Endothelial cell of umbilical vein (primary cell): ENCODE results near the gene IGF2R. TPM values are rescaled to one million over a fixed set of nuclear protein-coding genes. Genes with fewer than 3 reads are reported as not detected.

ENCODE experiments used
- BruUV-seq: library from RNA; stranded (reverse); fragments of 400-500 nt; replicated peaks from 2 replicates; lab custom pipeline; 2021; lab: Mats Ljungman, UMichigan
- CTCF ChIA-PET: fragments of 300-600, 350-600 bp; sonication (Branson Sonifier 250); formaldehyde crosslinking; loops from one replicate; lab custom pipeline; 2021; ENCODE audit warnings: antibody characterized with exemption, inconsistent platforms; lab: Charles Lee
- POLR2A ChIA-PET: fragments of 300-600, 350-600 bp; sonication (Branson Sonifier 250); formaldehyde crosslinking; loops from one replicate; lab custom pipeline; 2021; ENCODE audit warnings: antibody characterized with exemption, inconsistent platforms; lab: Charles Lee
- DNase-seq: peaks from one replicate; pipeline ENCODE4 v3.0.0-alpha.2; 2011; ENCODE audit warnings: low read depth, low spot score
- FAIRE-seq: peaks from 2 replicates; lab custom pipeline; 2011; peaks lifted over from hg19 to GRCh38; lab: Jason Lieb, UNC
- H2AFZ ChIP-seq: 2 replicates; pipeline ENCODE4 v1.6.0; 2012; ENCODE audit warnings: low read depth, low read length, control low read depth, inconsistent platforms
- H3K27ac ChIP-seq: 2 replicates; pipeline ENCODE4 v1.5.1; 2011; ENCODE audit warnings: low read depth, mild to moderate bottlenecking, control low read depth, low read length, moderate library complexity; ENCODE audit not compliant: insufficient read depth
- H3K27me3 ChIP-seq, 2 experiments: 2 replicates each; pipeline versions ENCODE4 v1.6.0 to v1.6.1; 2011; ENCODE audit warnings: low read length in 2 of 2, mixed read lengths in 1 of 2; ENCODE audit not compliant: control insufficient read depth in 2 of 2, insufficient read depth in 2 of 2
- H3K36me3 ChIP-seq, 2 experiments: 2 replicates in 1 of 2; 3 replicates in 1 of 2; pipeline ENCODE4 v1.5.1; 2011; ENCODE audit warnings: low read length in 2 of 2, mild to moderate bottlenecking in 1 of 2, moderate library complexity in 1 of 2; ENCODE audit not compliant: control insufficient read depth in 2 of 2, insufficient read depth in 2 of 2; ENCODE audit errors: extremely low read depth in 1 of 2
- H3K4me1 ChIP-seq: 3 replicates; pipeline ENCODE4 v1.5.1; 2011; ENCODE audit warnings: mild to moderate bottlenecking, low read length; ENCODE audit not compliant: control insufficient read depth, insufficient read depth; ENCODE audit errors: extremely low read depth
- H3K4me2 ChIP-seq: 2 replicates; pipeline ENCODE4 v1.6.1; 2011; ENCODE audit warnings: low read length, control low read depth, mixed read lengths; ENCODE audit not compliant: insufficient read depth
- H3K4me3 ChIP-seq, 3 experiments: fragments of 200-600 bp in 1 of 3; sonication (generic), shearing (Covaris generic) in 1 of 3; replicated peaks in 1 of 3; 2 replicates each; pipeline ENCODE4 v1.5.1; 2011 to 2016; ENCODE audit warnings: control low read depth in 3 of 3, low read length in 3 of 3, mild to moderate bottlenecking in 2 of 3, inconsistent platforms in 1 of 3, low read depth in 1 of 3, moderate library complexity in 1 of 3; ENCODE audit not compliant: insufficient read depth in 1 of 3
- H3K79me2 ChIP-seq: 2 replicates; pipeline ENCODE4 v1.6.0; 2012; ENCODE audit warnings: low read length, inconsistent platforms; ENCODE audit not compliant: control insufficient read depth, insufficient read depth
- H3K9ac ChIP-seq: replicated peaks from 2 replicates; pipeline ENCODE3; 2011; ENCODE audit warnings: low read length, control low read depth; ENCODE audit not compliant: insufficient read depth; ENCODE audit errors: extremely low read depth
- H3K9me1 ChIP-seq: replicated peaks from 3 replicates; pipeline ENCODE4 v1.6.0; 2011; ENCODE audit warnings: mild to moderate bottlenecking, low read length; ENCODE audit not compliant: control insufficient read depth, insufficient read depth; ENCODE audit errors: extremely low read depth
- H3K9me3 ChIP-seq: replicated peaks from 2 replicates; pipeline ENCODE4 v1.5.1; 2012; ENCODE audit warnings: low read length, inconsistent platforms; ENCODE audit not compliant: control insufficient read depth, insufficient read depth
- H4K20me1 ChIP-seq: replicated peaks from 2 replicates; pipeline ENCODE3; 2011; ENCODE audit warnings: mild to moderate bottlenecking, low read length; ENCODE audit not compliant: control insufficient read depth, insufficient read depth; ENCODE audit errors: extremely low read depth
- CTCF ChIP-seq, 2 donors: IDR thresholded peaks; 1 replicate in 1 of 2; 2 replicates in 1 of 2; pipeline ENCODE4 v1.5.1; 2011; ENCODE audit warnings: low read length in 2 of 2, mild to moderate bottlenecking in 2 of 2, moderate library complexity in 2 of 2, control low read depth in 1 of 2, inconsistent platforms in 1 of 2, low read depth in 1 of 2; ENCODE audit not compliant: insufficient read depth in 1 of 2; ENCODE audit errors: extremely low read depth in 1 of 2
- EZH2 ChIP-seq: IDR thresholded peaks from 2 replicates; pipeline ENCODE4 v1.6.1; 2012; ENCODE audit warnings: borderline replicate concordance, low read depth, mild to moderate bottlenecking, moderate library complexity, low read length, inconsistent platforms; ENCODE audit not compliant: severe bottlenecking
- FOS ChIP-seq: IDR thresholded peaks from 2 replicates; pipeline ENCODE4 v1.6.1; 2011; ENCODE audit warnings: mild to moderate bottlenecking, low read length, moderate library complexity, borderline replicate concordance; ENCODE audit not compliant: insufficient read depth
- JUN ChIP-seq: IDR thresholded peaks from 2 replicates; pipeline ENCODE4 v1.6.1; 2011; ENCODE audit warnings: borderline replicate concordance, low read depth; ENCODE audit not compliant: insufficient read length, insufficient read depth
- MAX ChIP-seq: IDR thresholded peaks from 2 replicates; pipeline ENCODE4 v1.6.1; 2011; ENCODE audit not compliant: insufficient read depth, insufficient read length
- MYC ChIP-seq: IDR thresholded peaks from one replicate; pipeline ENCODE4 v1.6.1; 2011; ENCODE audit warnings: mild to moderate bottlenecking, low read depth, low read length
- POLR2A ChIP-seq: IDR thresholded peaks from 2 replicates; pipeline ENCODE4 v1.6.1; 2012; ENCODE audit warnings: low read depth, mild to moderate bottlenecking, control low read depth, low read length
- POLR2AphosphoS5 ChIP-seq: IDR thresholded peaks from 2 replicates; pipeline ENCODE4 v1.6.1; 2012; ENCODE audit warnings: low read depth, mild to moderate bottlenecking, control low read depth, low read length, moderate library complexity; ENCODE audit not compliant: insufficient read depth
- dilution Hi-C: fragments of 300-500 bp; cut with MboI; formaldehyde crosslinking; loops from one replicate; pipeline ENCODE4 v1.15.0; 2019; ENCODE audit warnings: low sequenced_read_pairs; ENCODE audit not compliant: extremely low pct_ligation_motif_present
- intact Hi-C: fragments of 100-400 bp; cut with micrococcal nuclease; formaldehyde crosslinking; loops from one replicate; pipeline ENCODE4 v1.10.0; 2022
- polyA plus RNA-seq, 4 experiments: library from polyadenylated mRNA; depleted of rRNA in 3 of 4; stranded (reverse) in 3 of 4; unstranded in 1 of 4; fragments of >200 nt; gene quantifications; 2 replicates each; pipeline versions ENCODE4 v1.2.1 to v1.2.3, GENCODE V29; 2011 to 2012; ENCODE audit warnings: missing spikeins in 1 of 4
- total RNA-seq: library from RNA; stranded (reverse); gene quantifications from 2 replicates; pipeline ENCODE4 v1.2.3, GENCODE V29; 2021

IGF2R gene
- total and polyA plus RNA-seq, 2 donors (not counting 3 experiments of a cell fraction or from before 2014, with no cell fraction given), result 16.3 to 60.2 TPM

GRCh38 chr6:160111806-160112205 lies 142.9 kb downstream of the IGF2R start:
- Histone ChIP-seq H4K20me1 (no peaks in the 10 kb centered on the region), H3K36me3 (no peaks in the 10 kb centered on the region), H3K4me1 (no peaks in the 10 kb centered on the region), H3K27ac (no peak overlapping the region), H3K4me3 (no peak overlapping the region), H2AFZ (no peak overlapping the region), H3K27me3 (no peaks in the 10 kb centered on the region), H3K9me1 (no peaks in the 10 kb centered on the region), H3K9me3 (no peaks in the 10 kb centered on the region), H3K9ac (no peak overlapping the region), H3K4me2 (no peak overlapping the region), H3K79me2 (no peaks in the 10 kb centered on the region)
- dilution Hi-C loops, result no loop called here
- no peak for DNase-seq
- no TSS peak for BruUV-seq
- no peak for FAIRE-seq
- intact Hi-C loops, result no loop called here
- TF ChIP-seq POLR2AphosphoS5 (no peak), FOS (no peak), MAX (no peak), JUN (no peak), POLR2A (no peak), MYC (no peak), EZH2 (no peak), CTCF (IDR thresholded peaks at IDR 0.05; ENCODE audit: extremely low read depth in 1 of 2, insufficient read depth in 1 of 2, low read depth in 1 of 2, low read length in 2 of 2) (no peak)
- ChIA-PET POLR2A (no interaction called here), CTCF (no interaction called here)
